Gastrocnemius medialis (tissue), 4 donors: ENCODE data around the gene IQCB1. TPM values are rescaled to one million over a fixed set of nuclear protein-coding genes. Genes with fewer than 3 reads are reported as not detected.

Experiments used
- ATAC-seq, 2 donors: fragments of 150-250 bp; one replicate each; pipeline ENCODE4 v1.9.1; 2016
- DNase-seq, 2 donors: peaks; one replicate each; pipeline ENCODE4 v3.0.0-alpha.2; 2019
- H3K27ac ChIP-seq, 4 donors: fragments of 200-600 bp; sonication (generic); 1 replicate in 1 of 4; 2 replicates in 3 of 4; pipeline ENCODE4 v1.5.1; 2016 to 2018; ENCODE audit warnings: mild to moderate bottlenecking in 2 of 4, moderate library complexity in 1 of 4
- H3K27me3 ChIP-seq, 3 donors: fragments of 200-600 bp; sonication (generic) in 2 of 3; 1 replicate in 1 of 3; 2 replicates in 2 of 3; pipeline versions ENCODE4 v1.5.1 to v1.6.0; 2016 to 2019; ENCODE audit warnings: mild to moderate bottlenecking in 1 of 3, moderate library complexity in 1 of 3
- H3K36me3 ChIP-seq, 2 donors: fragments of 200-600 bp; sonication (generic) in 1 of 2; one replicate each; pipeline ENCODE4 v1.5.1; 2017 to 2018
- H3K4me1 ChIP-seq, 2 donors: fragments of 200-600 bp; sonication (generic) in 1 of 2; one replicate each; pipeline ENCODE4 v1.5.1; 2016 to 2017; ENCODE audit warnings: mild to moderate bottlenecking in 2 of 2
- H3K4me3 ChIP-seq, 4 donors: fragments of 200-600 bp; sonication (generic) in 3 of 4; 1 replicate in 1 of 4; 2 replicates in 3 of 4; pipeline ENCODE4 v1.5.1; 2016 to 2019; ENCODE audit warnings: mild to moderate bottlenecking in 2 of 4
- H3K9me3 ChIP-seq, 3 donors: fragments of 200-600 bp; sonication (generic) in 2 of 3; 1 replicate in 1 of 3; 2 replicates in 2 of 3; pipeline ENCODE4 v1.5.1; 2016 to 2019
- POLR2A ChIP-seq, 2 donors: fragments of 450-650 bp; IDR thresholded peaks; one replicate each; pipeline ENCODE4 v1.6.1; 2017; ENCODE audit warnings: antibody characterized with exemption in 2 of 2, mild to moderate bottlenecking in 2 of 2, moderate library complexity in 2 of 2
- in situ Hi-C, 4 donors: fragments of 200-750 bp; cut with MboI; loops; one replicate each; pipeline versions ENCODE4 v1.15.0 to v1.8.0; 2017; ENCODE audit warnings: low sequenced_read_pairs in 4 of 4
- intact Hi-C: fragments of 100-400 bp; cut with DNase I; formaldehyde crosslinking; loops from one replicate; pipeline ENCODE4 v1.15.1; 2023; ENCODE audit warnings: low total_unique reads
- total RNA-seq, 4 donors: library from RNA; depleted of rRNA; stranded (reverse); fragments of >200 nt; gene quantifications; one replicate each; pipeline versions ENCODE4 v1.1.0 to v1.2.3, GENCODE V29; 2016
- TF ChIP-seq, protein P1 (sequence below), 5 experiments: fragments of 450-650 bp in 3 of 5; fragments of 200-600 bp in 2 of 5; sonication (generic) in 2 of 5; IDR thresholded peaks in 4 of 5; conservative IDR thresholded peaks in 1 of 5; 1 replicate in 4 of 5; 2 replicates in 1 of 5; pipeline ENCODE4 v1.5.1; 2016 to 2019; ENCODE audit warnings: antibody characterized with exemption in 5 of 5, mild to moderate bottlenecking in 3 of 5, moderate library complexity in 3 of 5

IQCB1 gene
- total RNA-seq, 4 donors from 2014 or later = 8.8 to 14.0 (median 11.8) TPM

GRCh38 chr3:121757812-121758545, 76.9 kb downstream of the IQCB1 start:
- H3K9me3 ChIP-seq = no peaks in the 10 kb centered on the region
- intact Hi-C loops = no loop called here
- no peaks in the 10 kb centered on the region for H3K36me3 ChIP-seq
- H3K27ac ChIP-seq = no peak overlapping the region
- no peak for DNase-seq
- in situ Hi-C loops = no loop called here
- H3K4me3 ChIP-seq = no peak overlapping the region
- no peak for ATAC-seq
- TF ChIP-seq, protein P1, sequence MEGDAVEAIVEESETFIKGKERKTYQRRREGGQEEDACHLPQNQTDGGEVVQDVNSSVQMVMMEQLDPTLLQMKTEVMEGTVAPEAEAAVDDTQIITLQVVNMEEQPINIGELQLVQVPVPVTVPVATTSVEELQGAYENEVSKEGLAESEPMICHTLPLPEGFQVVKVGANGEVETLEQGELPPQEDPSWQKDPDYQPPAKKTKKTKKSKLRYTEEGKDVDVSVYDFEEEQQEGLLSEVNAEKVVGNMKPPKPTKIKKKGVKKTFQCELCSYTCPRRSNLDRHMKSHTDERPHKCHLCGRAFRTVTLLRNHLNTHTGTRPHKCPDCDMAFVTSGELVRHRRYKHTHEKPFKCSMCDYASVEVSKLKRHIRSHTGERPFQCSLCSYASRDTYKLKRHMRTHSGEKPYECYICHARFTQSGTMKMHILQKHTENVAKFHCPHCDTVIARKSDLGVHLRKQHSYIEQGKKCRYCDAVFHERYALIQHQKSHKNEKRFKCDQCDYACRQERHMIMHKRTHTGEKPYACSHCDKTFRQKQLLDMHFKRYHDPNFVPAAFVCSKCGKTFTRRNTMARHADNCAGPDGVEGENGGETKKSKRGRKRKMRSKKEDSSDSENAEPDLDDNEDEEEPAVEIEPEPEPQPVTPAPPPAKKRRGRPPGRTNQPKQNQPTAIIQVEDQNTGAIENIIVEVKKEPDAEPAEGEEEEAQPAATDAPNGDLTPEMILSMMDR (IDR thresholded peaks at IDR 0.05 in 4 of 5, conservative IDR thresholded peaks at IDR 0.05 in 1 of 5) = no peak
- no peak for TF ChIP-seq POLR2A (IDR thresholded peaks at IDR 0.05)
- H3K27me3 ChIP-seq = peaks cover 0 to 2% (median 0%) of the 10 kb centered on the region in 3 donors
- H3K4me1 ChIP-seq = no peaks in the 10 kb centered on the region

DNA sequence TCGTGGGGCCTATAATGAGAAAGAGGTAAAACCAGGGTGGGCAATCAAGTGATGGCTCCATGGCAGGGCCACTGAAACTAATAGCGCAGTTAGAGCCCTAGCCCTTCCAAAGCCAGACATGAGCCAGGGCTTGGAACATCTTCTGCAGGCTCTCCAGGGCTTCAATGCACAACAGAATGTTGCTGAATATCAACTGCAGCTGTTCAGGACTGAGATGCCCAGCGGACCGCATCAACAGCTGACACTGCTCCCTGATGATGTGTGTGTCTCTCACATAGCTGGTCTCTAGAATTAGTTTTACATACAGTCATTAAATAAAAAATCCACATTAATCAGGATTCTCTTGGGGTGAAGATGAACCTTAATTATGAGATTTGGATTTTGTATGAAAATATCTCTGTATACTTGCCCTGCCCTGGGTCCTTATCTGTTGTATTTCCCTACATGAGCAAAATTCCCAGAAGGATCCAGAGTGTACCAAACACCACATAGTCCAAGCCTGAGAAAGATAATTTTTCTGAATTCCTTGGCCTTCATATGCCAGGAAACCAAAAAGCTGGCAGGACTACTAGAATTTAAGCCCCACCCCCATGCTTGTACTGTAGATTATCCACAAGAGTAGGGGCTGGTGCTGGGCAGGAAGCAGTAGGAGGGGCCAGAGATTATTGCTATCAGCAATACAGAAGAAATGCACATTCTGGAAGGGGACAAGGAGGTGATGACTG, 77.6 kb downstream of the IQCB1 start:
- no peak for DNase-seq
- H3K36me3 ChIP-seq = no peaks in the 10 kb centered on the region
- peaks cover 0 to 2% (median 0%) of the 10 kb centered on the region in 3 donors for H3K27me3 ChIP-seq
- no peak overlapping the region for H3K27ac ChIP-seq
- H3K9me3 ChIP-seq = no peaks in the 10 kb centered on the region
- in situ Hi-C loops (no loop called here), intact Hi-C loops (no loop called here)
- TF ChIP-seq, protein P1 (IDR thresholded peaks at IDR 0.05 in 4 of 5, conservative IDR thresholded peaks at IDR 0.05 in 1 of 5) = no peak
- no peak for TF ChIP-seq POLR2A (IDR thresholded peaks at IDR 0.05)
- H3K4me3 ChIP-seq = no peak overlapping the region
- no peaks in the 10 kb centered on the region for H3K4me1 ChIP-seq
- ATAC-seq = no peak

GRCh38 chr3:121752772-121753171, 82.1 kb downstream of the IQCB1 start:
- H3K9me3 ChIP-seq = no peaks in the 10 kb centered on the region
- intact Hi-C loops = no loop called here
- no peak overlapping the region for H3K27ac ChIP-seq
- no peaks in the 10 kb centered on the region for H3K36me3 ChIP-seq
- TF ChIP-seq, protein P1 (IDR thresholded peaks at IDR 0.05 in 4 of 5, conservative IDR thresholded peaks at IDR 0.05 in 1 of 5) = no peak
- DNase-seq (no peak), ATAC-seq (no peak)
- H3K4me1 ChIP-seq = peaks cover 19 to 23% of the 10 kb centered on the region in 2 donors
- in situ Hi-C loops = no loop called here
- peaks cover 0 to 2% (median 0%) of the 10 kb centered on the region in 3 donors for H3K27me3 ChIP-seq
- no peak overlapping the region for H3K4me3 ChIP-seq

DNA sequence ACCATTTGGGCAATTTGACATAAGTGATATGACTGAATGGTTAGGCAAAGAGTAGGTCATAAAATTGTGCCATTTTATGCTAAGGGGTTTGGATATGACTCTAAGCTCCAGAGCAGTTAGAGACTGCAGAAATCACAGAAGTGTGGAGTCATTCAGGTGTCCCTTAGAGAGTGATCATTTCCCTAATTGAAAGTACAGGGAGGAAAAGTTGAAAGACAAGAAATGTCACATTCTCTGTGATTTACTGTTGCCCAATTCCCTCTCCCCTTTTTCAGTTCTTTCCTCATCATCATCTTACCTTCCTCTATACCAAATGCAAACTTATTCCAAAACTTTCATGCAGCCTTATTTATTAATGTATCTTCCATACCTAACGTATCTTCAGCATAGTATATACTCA, 82.6 kb downstream of the IQCB1 start:
- Histone ChIP-seq H3K27ac (no peak overlapping the region), H3K36me3 (no peaks in the 10 kb centered on the region), H3K4me3 (no peak overlapping the region), H3K4me1 (peaks cover 24 to 28% of the 10 kb centered on the region in 2 donors), H3K27me3 (peaks cover 0 to 2% (median 0%) of the 10 kb centered on the region in 3 donors), H3K9me3 (no peaks in the 10 kb centered on the region)
- intact Hi-C loops = no loop called here
- TF ChIP-seq, protein P1 (IDR thresholded peaks at IDR 0.05 in 4 of 5, conservative IDR thresholded peaks at IDR 0.05 in 1 of 5) = no peak
- TF ChIP-seq POLR2A (IDR thresholded peaks at IDR 0.05) = no peak
- DNase-seq = no peak
- in situ Hi-C loops = no loop called here
- no peak for ATAC-seq
